Measurements from ENCODE around the gene RBP4. TPM values are rescaled to one million over a fixed set of nuclear protein-coding genes. Genes with fewer than 3 reads are reported as not detected.

RBP4 gene
- total and polyA plus RNA-seq, 9 of the 15 experiments (the other 6 are each of a cell fraction or from before 2014, with no cell fraction given): 0.91 TPM; not detected in 8

DNA sequence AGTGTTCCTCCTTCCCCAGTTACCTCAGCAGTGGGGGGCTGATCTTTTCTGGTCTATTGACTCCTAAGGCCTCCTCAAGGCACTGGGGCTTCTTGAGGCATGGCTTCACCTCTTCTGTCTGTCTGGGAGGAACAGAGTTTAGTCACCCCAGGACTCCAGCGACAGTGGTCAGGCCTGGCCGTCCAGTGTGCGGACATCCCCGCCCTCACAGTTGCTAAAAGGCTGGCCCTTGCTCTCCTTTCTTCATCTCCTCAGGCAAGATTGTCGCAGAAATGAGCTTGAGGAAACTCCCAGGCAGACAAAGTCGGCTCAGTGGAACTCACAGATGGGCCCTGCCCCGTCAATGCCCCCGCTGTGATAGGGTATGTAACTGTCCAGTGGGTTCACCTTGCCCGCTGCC, 41.5 kb downstream of the RBP4 start:
- Histone ChIP-seq H3K27me3 (ENCODE audit: control insufficient read depth in 2 of 2, insufficient read depth in 2 of 2, low read length in 2 of 2) (peaks cover 2 to 22% of the 10 kb centered on the region in 2 experiments; a peak in 4 of 5 replicates), H3K9me1 (ENCODE audit: control insufficient read depth, insufficient read depth, low read length) (no peaks in the 10 kb centered on the region), H3K9ac (ENCODE audit: insufficient read depth in 1 of 2, low read depth in 2 of 2, low read length in 2 of 2) (no peak overlapping the region), H3K9me3 (replicated peaks; ENCODE audit: control insufficient read depth, insufficient read depth, low read depth, low read length) (no peaks in the 10 kb centered on the region), H3K4me3 (no peak overlapping the region), H3K27ac (ENCODE audit: extremely low read depth, low read depth, low read length) (no peak overlapping the region), H3K4me1 (replicated peaks in 1 of 2; ENCODE audit: control insufficient read depth in 2 of 2, insufficient read depth in 2 of 2, low read length in 2 of 2) (peaks cover 0 to 6% of the 10 kb centered on the region in 2 experiments; a peak in 3 of 5 replicates), H3K36me3 (ENCODE audit: control insufficient read depth, insufficient read depth, low read length) (no peaks in the 10 kb centered on the region), H3K79me2 (ENCODE audit: control insufficient read depth, insufficient read depth, low read length) (no peaks in the 10 kb centered on the region), H2AFZ (ENCODE audit: low read depth, low read length) (no peak overlapping the region), H4K20me1 (replicated peaks; ENCODE audit: control insufficient read depth, insufficient read depth, low read length) (no peaks in the 10 kb centered on the region), H3K4me2 (ENCODE audit: insufficient read depth, low read length) (no peak overlapping the region)
- TF ChIP-seq, protein P1, sequence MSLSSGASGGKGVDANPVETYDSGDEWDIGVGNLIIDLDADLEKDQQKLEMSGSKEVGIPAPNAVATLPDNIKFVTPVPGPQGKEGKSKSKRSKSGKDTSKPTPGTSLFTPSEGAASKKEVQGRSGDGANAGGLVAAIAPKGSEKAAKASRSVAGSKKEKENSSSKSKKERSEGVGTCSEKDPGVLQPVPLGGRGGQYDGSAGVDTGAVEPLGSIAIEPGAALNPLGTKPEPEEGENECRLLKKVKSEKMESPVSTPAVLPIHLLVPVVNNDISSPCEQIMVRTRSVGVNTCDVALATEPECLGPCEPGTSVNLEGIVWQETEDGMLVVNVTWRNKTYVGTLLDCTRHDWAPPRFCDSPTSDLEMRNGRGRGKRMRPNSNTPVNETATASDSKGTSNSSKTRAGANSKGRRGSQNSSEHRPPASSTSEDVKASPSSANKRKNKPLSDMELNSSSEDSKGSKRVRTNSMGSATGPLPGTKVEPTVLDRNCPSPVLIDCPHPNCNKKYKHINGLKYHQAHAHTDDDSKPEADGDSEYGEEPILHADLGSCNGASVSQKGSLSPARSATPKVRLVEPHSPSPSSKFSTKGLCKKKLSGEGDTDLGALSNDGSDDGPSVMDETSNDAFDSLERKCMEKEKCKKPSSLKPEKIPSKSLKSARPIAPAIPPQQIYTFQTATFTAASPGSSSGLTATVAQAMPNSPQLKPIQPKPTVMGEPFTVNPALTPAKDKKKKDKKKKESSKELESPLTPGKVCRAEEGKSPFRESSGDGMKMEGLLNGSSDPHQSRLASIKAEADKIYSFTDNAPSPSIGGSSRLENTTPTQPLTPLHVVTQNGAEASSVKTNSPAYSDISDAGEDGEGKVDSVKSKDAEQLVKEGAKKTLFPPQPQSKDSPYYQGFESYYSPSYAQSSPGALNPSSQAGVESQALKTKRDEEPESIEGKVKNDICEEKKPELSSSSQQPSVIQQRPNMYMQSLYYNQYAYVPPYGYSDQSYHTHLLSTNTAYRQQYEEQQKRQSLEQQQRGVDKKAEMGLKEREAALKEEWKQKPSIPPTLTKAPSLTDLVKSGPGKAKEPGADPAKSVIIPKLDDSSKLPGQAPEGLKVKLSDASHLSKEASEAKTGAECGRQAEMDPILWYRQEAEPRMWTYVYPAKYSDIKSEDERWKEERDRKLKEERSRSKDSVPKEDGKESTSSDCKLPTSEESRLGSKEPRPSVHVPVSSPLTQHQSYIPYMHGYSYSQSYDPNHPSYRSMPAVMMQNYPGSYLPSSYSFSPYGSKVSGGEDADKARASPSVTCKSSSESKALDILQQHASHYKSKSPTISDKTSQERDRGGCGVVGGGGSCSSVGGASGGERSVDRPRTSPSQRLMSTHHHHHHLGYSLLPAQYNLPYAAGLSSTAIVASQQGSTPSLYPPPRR (CRISPR knock-in tag; IDR thresholded peaks at IDR 0.05; ENCODE audit: borderline replicate concordance): no peak
- TF ChIP-seq ZFPM2 (CRISPR knock-in tag; IDR thresholded peaks at IDR 0.05) (no peak), ZNF445 (CRISPR knock-in tag; IDR thresholded peaks at IDR 0.05; ENCODE audit: low read depth) (no peak), ZNF263 (CRISPR knock-in tag; IDR thresholded peaks at IDR 0.05; ENCODE audit: borderline replicate concordance) (no peak), SMAD3 (CRISPR knock-in tag; conservative IDR thresholded peaks at IDR 0.05) (no peak), ZNF507 (tag; conservative IDR thresholded peaks at IDR 0.05) (no peak), EGR1 (conservative IDR thresholded peaks at IDR 0.05) (no peak), ZSCAN32 (CRISPR knock-in tag; IDR thresholded peaks at IDR 0.05) (no peak), ELK3 (CRISPR knock-in tag; IDR thresholded peaks at IDR 0.05) (no peak), SIN3A (IDR thresholded peaks at IDR 0.05; ENCODE audit: borderline replicate concordance in 2 of 2, control insufficient read depth in 1 of 2, low read depth in 2 of 2, low read length in 2 of 2) (no peak)
- ChIA-PET POLR2A (no interaction called here), CTCF (ENCODE audit: low intra/inter-chr PET ratio) (no interaction called here)
- DNase-seq (ENCODE audit: extremely low read depth in 1 of 4, low spot score in 3 of 4): no peak
- FAIRE-seq: no peak
- intact Hi-C loops (cut with micrococcal nuclease) (loop anchor here (10.0 kb wide), 1 partner anchor 255 kb away; no protein-coding TSS in a partner anchor), in situ Hi-C loops (cut with MboI) (no loop called here)
- 0% methylated on average over 2 of the region's 9 CpGs for WGBS (ENCODE audit: insufficient coverage, low coverage, missing lambda C conversion rate)
- no TSS peak for BruUV-seq (replicated peaks)
- no peak for ATAC-seq
